SJSA1 (cell line): ENCODE data around the gene NACC1. TPM values are rescaled to one million over a fixed set of nuclear protein-coding genes. Genes with fewer than 3 reads are reported as not detected.

Experiments
- DNase-seq, 2 experiments: peaks; one replicate each; pipeline ENCODE4 v3.0.0-alpha.2; 2015 to 2020; ENCODE audit warnings: low spot score in 2 of 2, low read depth in 1 of 2
- H3K27ac ChIP-seq: fragments of 250-450 bp; sonication (Bioruptor Pico); 2 replicates; pipeline ENCODE4 v1.5.1; 2020; ENCODE audit warnings: mild to moderate bottlenecking, moderate library complexity
- H3K27me3 ChIP-seq: fragments of 250-450 bp; sonication (Bioruptor Pico); replicated peaks from 2 replicates; pipeline ENCODE4 v1.5.1; 2020; ENCODE audit warnings: mild to moderate bottlenecking, moderate library complexity
- H3K36me3 ChIP-seq: fragments of 250-450 bp; sonication (Bioruptor Pico); 2 replicates; pipeline ENCODE4 v1.5.1; 2020; ENCODE audit warnings: mild to moderate bottlenecking
- H3K4me1 ChIP-seq: fragments of 250-450 bp; sonication (Bioruptor Pico); replicated peaks from 2 replicates; pipeline ENCODE4 v1.6.1; 2021; ENCODE audit warnings: mild to moderate bottlenecking
- H3K4me3 ChIP-seq: fragments of 250-450 bp; sonication (Bioruptor Pico); 2 replicates; pipeline ENCODE4 v1.5.1; 2020; ENCODE audit warnings: mild to moderate bottlenecking
- H3K9me3 ChIP-seq: fragments of 250-450 bp; sonication (Bioruptor Pico); replicated peaks from 2 replicates; pipeline ENCODE4 v1.5.1; 2020; ENCODE audit warnings: mild to moderate bottlenecking
- total RNA-seq: library from RNA; depleted of rRNA; stranded (reverse); fragments of >200 nt; shearing (Covaris generic); gene quantifications from 2 replicates; pipeline ENCODE4 v1.2.3, GENCODE V29; 2014

NACC1 gene
- total RNA-seq, 1 experiment from 2014 or later = 75.9 TPM

- Histone ChIP-seq H3K4me1 (peaks cover 24% of the 10 kb centered on the region), H3K4me3 (no peak overlapping the region), H3K9me3 (no peaks in the 10 kb centered on the region), H3K27me3 (no peaks in the 10 kb centered on the region), H3K36me3 (peaks cover 50% of the 10 kb centered on the region), H3K27ac (no peak overlapping the region)
- DNase-seq = no peak
These were observed 9.9 kb downstream of the NACC1 start for GRCh38 chr19:13127811-13128575.

GRCh38 chr19:13128583-13128982 is 10.5 kb downstream of the NACC1 start:
- Histone ChIP-seq H3K4me1 (peaks cover 30% of the 10 kb centered on the region), H3K4me3 (no peak overlapping the region), H3K9me3 (no peaks in the 10 kb centered on the region), H3K36me3 (peaks cover 48% of the 10 kb centered on the region), H3K27me3 (no peaks in the 10 kb centered on the region), H3K27ac (no peak overlapping the region)
- no peak for DNase-seq

GRCh38 chr19:13129384-13129783 is 11.3 kb downstream of the NACC1 start:
- Histone ChIP-seq H3K27me3 (no peaks in the 10 kb centered on the region), H3K36me3 (peaks cover 41% of the 10 kb centered on the region), H3K4me3 (no peak overlapping the region), H3K9me3 (no peaks in the 10 kb centered on the region), H3K4me1 (peaks cover 36% of the 10 kb centered on the region), H3K27ac (no peak overlapping the region)
- DNase-seq = no peak

- Histone ChIP-seq H3K27me3 (no peaks in the 10 kb centered on the region), H3K27ac (no peak overlapping the region), H3K9me3 (no peaks in the 10 kb centered on the region), H3K4me3 (no peak overlapping the region), H3K4me1 (peaks cover 39% of the 10 kb centered on the region), H3K36me3 (peaks cover 49% of the 10 kb centered on the region)
- DNase-seq = no peak
These were observed 12.9 kb downstream of the NACC1 start for GRCh38 chr19:13130886-13131490.

GRCh38 chr19:13132471-13133180 is 14.6 kb downstream of the NACC1 start:
- H3K4me3 ChIP-seq = no peak overlapping the region
- H3K27me3 ChIP-seq = no peaks in the 10 kb centered on the region
- no peak for DNase-seq
- no peaks in the 10 kb centered on the region for H3K9me3 ChIP-seq
- peaks cover 55% of the 10 kb centered on the region for H3K36me3 ChIP-seq
- H3K27ac ChIP-seq = no peak overlapping the region
- peaks cover 39% of the 10 kb centered on the region for H3K4me1 ChIP-seq

- no peaks in the 10 kb centered on the region for H3K27me3 ChIP-seq
- peaks cover 39% of the 10 kb centered on the region for H3K4me1 ChIP-seq
- no peak overlapping the region for H3K4me3 ChIP-seq
- no peak overlapping the region for H3K27ac ChIP-seq
- DNase-seq = no peak
- H3K9me3 ChIP-seq = no peaks in the 10 kb centered on the region
- peaks cover 57% of the 10 kb centered on the region for H3K36me3 ChIP-seq
These were observed 15.3 kb downstream of the NACC1 start for GRCh38 chr19:13133241-13133870.

- H3K27ac ChIP-seq = no peak overlapping the region
- no peaks in the 10 kb centered on the region for H3K9me3 ChIP-seq
- H3K4me1 ChIP-seq = peaks cover 47% of the 10 kb centered on the region
- H3K27me3 ChIP-seq = no peaks in the 10 kb centered on the region
- H3K4me3 ChIP-seq = no peak overlapping the region
- peaks cover 59% of the 10 kb centered on the region for H3K36me3 ChIP-seq
- DNase-seq = no peak
These were observed 16.6 kb downstream of the NACC1 start for GRCh38 chr19:13134626-13135025.

- Histone ChIP-seq H3K27ac (no peak overlapping the region), H3K4me1 (peaks cover 50% of the 10 kb centered on the region), H3K36me3 (peaks cover 59% of the 10 kb centered on the region), H3K4me3 (no peak overlapping the region), H3K27me3 (no peaks in the 10 kb centered on the region), H3K9me3 (no peaks in the 10 kb centered on the region)
- no peak for DNase-seq
These were observed 17.3 kb downstream of the NACC1 start for GRCh38 chr19:13135068-13136062.

GRCh38 chr19:13137290-13137794 is 19.3 kb downstream of the NACC1 start:
- Histone ChIP-seq H3K9me3 (no peaks in the 10 kb centered on the region), H3K4me1 (peaks cover 35% of the 10 kb centered on the region), H3K36me3 (peaks cover 53% of the 10 kb centered on the region), H3K4me3 (no peak overlapping the region), H3K27ac (no peak overlapping the region), H3K27me3 (no peaks in the 10 kb centered on the region)
- DNase-seq = no peak

GRCh38 chr19:13138171-13138915 is 20.3 kb downstream of the NACC1 start:
- Histone ChIP-seq H3K4me3 (no peak overlapping the region), H3K36me3 (peaks cover 55% of the 10 kb centered on the region), H3K27me3 (no peaks in the 10 kb centered on the region), H3K9me3 (no peaks in the 10 kb centered on the region), H3K27ac (no peak overlapping the region), H3K4me1 (peaks cover 33% of the 10 kb centered on the region)
- no peak for DNase-seq

GRCh38 chr19:13138916-13139198 is 20.8 kb downstream of the NACC1 start:
- no peaks in the 10 kb centered on the region for H3K9me3 ChIP-seq
- DNase-seq = no peak
- peaks cover 57% of the 10 kb centered on the region for H3K36me3 ChIP-seq
- no peak overlapping the region for H3K27ac ChIP-seq
- H3K4me3 ChIP-seq = no peak overlapping the region
- no peaks in the 10 kb centered on the region for H3K27me3 ChIP-seq
- H3K4me1 ChIP-seq = peaks cover 33% of the 10 kb centered on the region

- peaks cover 35% of the 10 kb centered on the region for H3K4me1 ChIP-seq
- H3K27me3 ChIP-seq = no peaks in the 10 kb centered on the region
- H3K36me3 ChIP-seq = peaks cover 61% of the 10 kb centered on the region
- H3K4me3 ChIP-seq = no peak overlapping the region
- H3K27ac ChIP-seq = peak overlapping the region; percentile 50; the same call in 1 of the 2 replicates
- DNase-seq = peak in 1 of 2 experiments; percentile 50
- H3K9me3 ChIP-seq = no peaks in the 10 kb centered on the region
These were observed 21.7 kb downstream of the NACC1 start for GRCh38 chr19:13139633-13140311.
